CD4-positive, alpha-beta T cell treated with Interleukin-4 for 1 hour (primary cell): Measurements from ENCODE around the gene SLC39A1.
A peak's percentile ranks its signal among the peaks of the same experiment; 100 is the strongest.

Source experiments
- DNase-seq, 2 donors: peaks; one replicate each; pipeline ENCODE4 v3.0.0-alpha.2; 2020 to 2022

Gene SLC39A1

GRCh38 chr1:153946622-153947241 lies 16.6 kb downstream of the SLC39A1 start, which contains the start of gene DENND4B:
TSS of gene DENND4B (minus strand) at chr1:153946718. CDS start at chr1:153944374, 2,344 bp downstream.
- DNase-seq, result peak; percentile 78 to 80

DNA sequence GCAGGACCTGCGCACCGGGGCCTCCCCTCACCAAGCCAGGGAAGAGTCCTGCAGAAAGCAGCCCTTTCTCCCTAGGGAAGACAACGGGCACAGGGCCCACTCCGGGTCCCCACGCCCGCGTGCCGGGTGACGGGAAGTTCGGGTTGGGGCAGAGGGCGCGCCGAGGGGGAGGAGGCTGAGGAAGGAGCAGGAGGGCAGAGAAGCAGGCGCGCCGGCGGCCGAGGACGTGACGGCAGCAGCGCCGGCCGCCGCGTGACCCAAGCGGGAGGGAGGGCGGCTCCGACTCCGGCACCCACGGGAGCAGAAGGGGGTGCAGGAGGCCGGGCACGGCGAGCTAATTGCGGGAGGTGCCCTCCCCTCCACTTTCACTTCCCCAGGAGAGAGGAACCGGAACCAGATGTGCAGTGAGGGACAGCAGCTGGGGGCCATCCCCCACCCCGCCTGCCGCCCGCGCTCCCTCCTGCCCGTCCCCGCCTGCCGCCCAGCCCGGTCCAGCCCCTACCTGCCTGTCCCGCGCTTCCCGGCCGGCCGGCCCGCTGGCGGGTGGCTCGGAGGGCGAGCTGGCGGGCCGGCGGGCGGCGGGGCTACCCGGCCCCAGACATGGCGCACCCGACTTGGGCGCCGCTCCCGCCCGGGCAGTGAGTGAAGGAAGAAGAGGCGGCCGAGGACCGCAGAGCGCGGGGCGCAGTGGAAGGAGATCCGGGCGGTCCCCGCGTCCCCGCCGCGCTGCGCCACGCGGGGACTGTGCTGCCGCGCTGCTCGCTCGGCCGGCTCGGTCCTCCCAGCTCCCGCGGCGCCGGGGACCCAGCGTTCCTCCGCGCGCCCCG lies 17.3 kb downstream of the SLC39A1 start:
- DNase-seq, result peak; percentile 84 to 93

DNA sequence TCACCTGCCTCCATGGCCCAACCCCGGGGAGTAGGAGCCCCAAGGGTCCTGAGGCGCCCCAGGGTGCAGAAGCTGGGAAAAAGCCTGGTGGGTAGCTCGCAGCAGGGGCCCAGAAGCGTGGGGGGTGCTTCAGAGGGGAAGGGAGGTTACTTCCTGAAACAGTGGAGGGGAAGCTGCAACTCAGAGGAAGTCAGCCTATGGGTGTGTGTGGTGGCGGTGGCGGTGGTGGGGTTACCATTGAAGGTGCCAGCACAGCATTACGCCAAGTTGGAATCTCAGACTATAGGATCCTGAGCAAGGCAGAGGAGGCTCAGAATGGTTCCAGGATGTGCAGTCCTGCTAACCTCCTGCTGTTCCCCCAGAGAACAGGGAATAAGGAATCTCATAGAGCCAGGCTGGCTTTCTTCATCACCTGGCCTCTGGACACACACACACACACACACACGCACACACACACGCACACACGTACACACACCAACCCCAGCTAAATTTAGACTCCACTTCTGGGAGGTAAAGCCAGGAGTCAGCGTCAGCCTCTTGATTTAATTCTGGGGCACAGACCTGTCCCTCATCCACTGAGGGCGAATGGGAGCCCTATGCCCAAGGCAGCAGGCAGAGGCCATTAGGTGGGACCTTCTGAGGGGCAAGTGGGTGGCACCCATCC lies 18.1 kb downstream of the SLC39A1 start:
- peak; percentile 88 for DNase-seq

DNA sequence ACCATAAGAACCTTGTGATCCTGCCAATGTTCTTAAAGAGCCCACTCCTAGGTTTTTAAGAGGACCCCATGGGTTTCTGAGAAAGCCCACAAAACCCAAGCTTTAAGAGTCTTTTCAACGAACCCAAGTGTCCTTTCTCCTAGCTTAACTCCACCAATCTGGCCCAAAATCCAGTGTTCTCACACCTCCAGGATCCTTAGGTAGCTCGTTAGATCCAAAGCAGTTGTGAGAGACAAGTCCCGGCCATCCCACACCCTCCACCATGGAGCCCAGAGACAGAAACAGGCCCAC lies 18.6 kb downstream of the SLC39A1 start:
- no peak for DNase-seq

GRCh38 chr1:153944005-153944826 lies 19.1 kb downstream of the SLC39A1 start:
- peak; percentile 29 to 52 for DNase-seq

DNA sequence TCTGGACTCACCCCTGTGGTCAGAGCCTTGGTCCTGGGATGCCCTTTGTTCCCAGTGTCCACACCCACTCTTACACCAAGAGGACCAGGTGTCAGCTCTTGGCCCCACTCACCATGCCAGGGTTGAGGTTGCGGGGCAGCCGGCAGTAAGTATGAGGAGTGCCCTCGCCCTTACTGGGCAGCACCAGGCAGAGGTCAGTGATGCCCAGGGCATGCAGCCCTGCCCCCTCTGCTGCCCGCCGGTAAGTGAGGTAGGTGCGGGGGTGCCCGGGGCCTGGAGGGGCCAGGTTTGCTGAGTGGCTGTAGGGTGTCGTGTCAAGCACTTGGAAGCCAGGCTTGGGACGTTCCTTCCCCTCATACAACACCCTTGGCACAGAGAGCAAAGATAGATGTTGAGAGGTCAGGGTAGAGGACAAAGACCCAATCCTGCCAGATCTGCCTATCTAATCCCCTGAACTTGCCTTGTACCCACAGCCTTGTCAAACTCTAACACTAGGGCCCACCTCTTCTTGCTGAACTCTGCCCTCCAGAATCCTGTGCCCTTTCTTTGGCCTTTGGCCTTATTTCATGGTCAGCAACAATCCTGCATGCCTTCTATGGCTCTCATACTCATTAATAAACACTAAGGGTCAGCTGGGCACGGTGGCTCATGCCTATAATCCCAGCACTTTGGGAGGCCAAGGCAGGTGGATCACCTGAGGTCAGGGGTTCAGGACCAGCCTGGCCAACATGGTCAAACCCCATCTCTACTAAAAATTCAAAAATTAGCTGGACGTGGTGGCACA lies 20.4 kb downstream of the SLC39A1 start:
- DNase-seq, result no peak

DNA sequence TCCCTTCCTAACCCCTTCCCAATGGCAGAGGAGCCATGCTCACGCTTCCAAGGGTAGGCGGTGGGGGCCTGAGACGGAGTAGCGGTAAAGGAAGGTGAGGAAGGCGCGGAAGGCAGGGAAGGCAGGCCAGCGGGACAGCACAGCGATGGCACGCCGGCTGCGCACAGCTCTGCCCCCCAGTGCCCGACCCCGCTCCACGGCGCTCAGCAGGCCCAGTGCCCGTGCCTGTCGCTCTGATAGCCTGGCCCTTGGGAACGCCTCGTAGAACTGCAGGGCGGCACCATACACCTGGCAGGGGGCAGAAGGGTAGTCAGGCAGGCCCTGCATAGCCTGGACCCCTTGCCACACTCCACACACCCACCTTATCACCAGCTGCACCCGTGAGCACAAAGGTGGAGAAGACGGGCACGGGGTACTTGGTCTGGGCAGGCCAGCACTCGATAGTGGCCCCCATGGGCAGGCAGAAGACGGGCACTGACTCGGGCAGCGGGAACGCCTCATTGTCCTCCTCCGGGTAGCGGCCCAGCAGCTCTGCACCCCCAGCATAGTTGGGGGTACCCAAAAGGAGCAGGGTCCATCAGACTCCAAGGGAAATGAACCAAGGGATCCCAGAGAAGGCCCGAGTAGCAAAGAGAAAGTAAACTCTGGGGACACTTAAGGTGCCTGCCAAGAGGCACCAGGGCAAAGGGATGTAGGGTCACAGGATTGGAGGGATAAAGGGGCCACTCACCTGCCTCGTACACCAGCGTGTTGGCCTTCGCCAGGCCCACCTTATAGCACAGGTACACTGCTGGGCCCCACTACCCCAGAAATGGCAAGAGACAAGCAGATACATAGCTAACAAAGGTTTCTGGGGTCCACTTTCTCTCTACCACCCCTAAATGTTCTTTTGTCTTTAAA lies 21.3 kb downstream of the SLC39A1 start:
- no peak for DNase-seq

GRCh38 chr1:153940756-153941155 lies 22.6 kb downstream of the SLC39A1 start:
- no peak for DNase-seq

DNA sequence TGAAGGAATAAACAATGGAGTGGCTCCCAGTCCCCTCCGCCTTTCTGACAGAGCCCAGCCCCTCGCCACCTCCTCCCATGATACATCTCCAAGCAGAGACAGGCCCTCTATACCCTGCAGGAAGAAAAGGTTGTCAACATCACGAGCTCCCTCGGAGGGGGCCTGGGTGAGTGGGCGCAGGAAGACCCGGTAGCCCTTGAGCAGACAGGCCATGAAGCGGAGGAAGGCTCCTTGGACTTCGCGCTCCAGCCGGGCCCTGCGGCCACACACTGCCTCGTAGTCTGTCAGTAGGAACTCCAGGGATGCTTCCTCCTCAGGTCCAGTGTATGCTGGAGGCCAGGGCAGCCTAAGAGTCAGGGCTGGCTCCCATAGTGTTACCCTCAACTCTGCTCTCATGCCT lies 23.9 kb downstream of the SLC39A1 start:
- DNase-seq, result no peak

DNA sequence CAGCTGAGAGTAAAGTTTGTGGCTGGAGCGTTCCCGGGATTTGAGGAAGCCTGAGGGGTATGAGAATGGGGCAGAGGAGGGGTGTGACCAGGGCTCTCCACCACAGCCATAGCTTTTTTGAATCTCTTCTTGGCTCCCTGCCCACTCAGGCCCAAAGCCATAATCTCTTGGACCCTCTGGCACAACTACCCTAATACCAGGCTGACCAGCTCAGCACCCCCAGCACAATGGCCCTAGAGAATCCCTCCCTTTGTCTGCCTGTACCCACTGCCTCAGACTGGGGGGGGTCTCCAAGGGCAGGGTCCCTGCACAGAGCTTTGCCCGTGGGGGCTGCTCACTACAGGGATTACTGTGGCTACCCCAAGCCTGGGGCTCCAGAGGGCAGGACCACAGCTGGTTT lies 24.3 kb downstream of the SLC39A1 start:
- no peak for DNase-seq

GRCh38 chr1:153937331-153937730 lies 26.0 kb downstream of the SLC39A1 start:
- DNase-seq, result no peak

DNA sequence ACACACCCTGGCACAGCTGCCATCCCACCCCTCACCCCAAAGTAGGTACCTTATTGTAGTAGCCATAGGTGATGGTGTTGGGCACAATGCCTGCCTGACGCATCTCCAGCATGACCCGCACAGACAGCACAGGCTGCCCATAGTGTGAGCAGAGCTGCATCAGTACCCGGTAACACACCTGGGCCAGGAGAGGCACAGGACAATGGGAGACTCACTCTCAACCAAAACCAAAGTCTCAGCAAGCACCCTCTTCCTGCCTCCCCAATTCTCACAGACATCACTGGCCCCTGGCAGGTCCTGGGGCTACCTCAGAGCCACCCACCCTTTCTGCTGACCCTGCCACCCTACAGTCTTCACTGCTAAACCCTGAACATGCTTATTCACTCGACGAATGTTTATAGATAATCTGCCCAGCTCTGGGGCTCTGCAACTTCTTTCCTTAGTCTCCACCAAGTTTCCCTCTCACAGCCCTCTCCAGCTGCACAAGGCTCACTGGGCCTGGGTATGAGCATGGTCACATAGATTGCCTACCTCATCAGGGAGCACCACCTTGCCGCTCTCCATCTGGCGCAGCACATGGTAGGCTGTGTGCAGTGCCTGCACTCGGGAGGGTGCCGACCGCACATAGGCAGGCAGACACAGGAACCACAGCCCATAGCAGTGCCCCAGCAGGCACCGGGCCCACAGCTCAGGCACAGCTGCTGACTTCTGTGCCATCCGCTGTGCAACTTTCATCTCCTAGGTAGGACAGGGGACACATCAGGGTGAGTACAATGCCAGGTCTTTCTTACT lies 27.1 kb downstream of the SLC39A1 start:
- no peak for DNase-seq

DNA sequence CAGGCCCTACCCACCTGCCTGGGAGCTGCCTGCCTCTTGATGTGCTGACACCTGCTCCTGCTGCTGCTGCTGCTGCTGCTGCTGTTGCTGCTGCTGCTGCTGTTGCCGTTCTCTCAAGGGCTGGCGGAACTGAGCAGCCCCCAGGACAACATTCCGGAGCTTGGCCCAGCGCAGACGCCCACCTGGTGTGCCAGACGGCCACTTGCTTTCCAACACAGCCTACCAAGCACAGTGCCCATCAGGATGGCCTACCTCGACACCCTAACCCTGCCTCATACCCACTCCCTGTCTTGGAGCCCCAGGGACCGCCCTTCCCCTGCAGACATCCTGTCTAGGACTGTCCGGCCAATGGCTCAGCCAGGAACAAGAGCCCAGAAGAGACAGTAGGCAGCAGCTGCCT lies 28.6 kb downstream of the SLC39A1 start:
- DNase-seq, result no peak

DNA sequence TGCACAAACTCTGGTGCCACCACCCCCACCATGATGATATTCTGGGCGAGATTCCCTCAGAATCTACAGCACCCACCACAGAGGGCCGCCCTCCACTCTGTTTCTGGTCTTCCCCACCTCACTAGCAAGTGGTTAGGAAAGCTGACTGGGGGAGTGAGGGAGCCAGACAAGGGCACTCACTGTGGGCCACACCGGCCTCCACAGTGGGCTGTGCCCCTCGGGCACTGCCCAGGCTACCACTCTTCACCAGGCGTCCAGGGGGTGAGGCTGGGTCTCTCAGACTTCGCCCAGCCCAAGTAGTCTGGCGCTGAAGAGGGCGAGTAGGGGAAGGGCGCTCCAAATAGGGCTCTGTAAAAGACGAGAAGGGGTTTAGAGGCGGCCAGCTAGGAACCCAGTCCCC lies 29.4 kb downstream of the SLC39A1 start:
- no peak for DNase-seq

DNA sequence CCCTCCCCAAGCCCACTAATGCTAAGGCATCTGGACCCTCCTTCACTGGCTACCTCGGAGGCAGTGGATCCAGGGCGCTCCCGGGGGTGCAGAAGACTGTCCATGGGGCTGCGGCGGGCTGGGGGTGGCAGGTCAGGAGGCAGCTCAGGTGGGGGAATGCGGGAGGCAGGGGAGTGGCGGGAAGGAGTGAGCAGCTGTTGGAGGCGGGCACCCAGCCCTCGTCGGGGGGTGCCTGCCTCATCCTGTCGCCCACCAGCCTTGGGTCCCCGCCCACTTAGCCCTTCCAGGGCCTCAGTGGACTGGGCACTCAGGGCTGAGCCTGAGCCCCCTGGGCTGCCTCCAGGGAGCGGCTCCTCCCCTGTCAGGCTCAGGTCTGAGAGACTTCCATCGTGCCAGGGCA lies 29.9 kb downstream of the SLC39A1 start:
- no peak for DNase-seq

DNA sequence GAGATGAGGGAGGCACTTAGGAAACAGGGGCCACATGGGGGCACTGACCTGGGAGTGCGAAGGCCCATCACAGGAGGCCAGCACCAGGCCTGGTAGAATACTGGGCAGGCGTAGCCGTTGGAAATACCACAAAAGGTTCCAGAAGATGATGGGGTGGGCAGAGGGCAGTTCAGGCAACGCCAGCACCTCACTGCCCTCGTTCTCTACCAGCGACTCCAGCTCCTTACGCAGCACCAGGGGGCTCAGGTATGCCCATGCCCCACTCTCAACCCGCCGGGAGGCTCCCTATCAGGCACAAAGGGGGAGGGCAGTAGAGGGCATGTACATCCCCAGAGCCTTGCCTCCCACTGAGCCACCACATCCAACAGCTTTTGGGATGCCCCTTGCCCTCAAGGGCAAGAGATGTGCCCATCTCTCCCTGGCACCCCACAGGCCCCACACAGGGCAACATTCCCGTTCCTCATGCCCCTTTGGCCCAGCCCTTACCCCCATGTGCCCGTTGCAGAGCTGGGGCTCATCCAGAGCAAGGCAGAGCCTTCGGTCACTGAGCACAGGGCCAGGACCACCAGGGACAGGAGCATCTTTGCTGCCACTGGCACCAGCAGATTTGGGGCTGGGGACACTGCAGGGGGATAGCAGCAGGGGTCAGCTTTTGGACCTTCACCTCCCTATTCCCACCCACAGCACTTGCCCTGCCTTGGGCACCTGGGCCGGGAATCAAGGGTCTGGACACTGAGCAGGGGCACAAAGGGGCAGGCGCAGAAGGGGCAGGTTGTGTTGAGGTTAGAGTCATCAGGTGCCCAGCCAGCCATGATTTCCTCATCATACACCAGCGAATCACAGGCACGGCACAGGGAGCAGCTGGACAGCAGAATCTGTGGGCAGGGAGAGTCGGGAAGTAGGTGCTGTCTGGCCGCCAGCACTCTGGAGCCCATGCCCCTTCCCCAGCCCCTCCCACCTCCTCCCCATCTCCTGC lies 30.9 kb downstream of the SLC39A1 start:
- no peak for DNase-seq

DNA sequence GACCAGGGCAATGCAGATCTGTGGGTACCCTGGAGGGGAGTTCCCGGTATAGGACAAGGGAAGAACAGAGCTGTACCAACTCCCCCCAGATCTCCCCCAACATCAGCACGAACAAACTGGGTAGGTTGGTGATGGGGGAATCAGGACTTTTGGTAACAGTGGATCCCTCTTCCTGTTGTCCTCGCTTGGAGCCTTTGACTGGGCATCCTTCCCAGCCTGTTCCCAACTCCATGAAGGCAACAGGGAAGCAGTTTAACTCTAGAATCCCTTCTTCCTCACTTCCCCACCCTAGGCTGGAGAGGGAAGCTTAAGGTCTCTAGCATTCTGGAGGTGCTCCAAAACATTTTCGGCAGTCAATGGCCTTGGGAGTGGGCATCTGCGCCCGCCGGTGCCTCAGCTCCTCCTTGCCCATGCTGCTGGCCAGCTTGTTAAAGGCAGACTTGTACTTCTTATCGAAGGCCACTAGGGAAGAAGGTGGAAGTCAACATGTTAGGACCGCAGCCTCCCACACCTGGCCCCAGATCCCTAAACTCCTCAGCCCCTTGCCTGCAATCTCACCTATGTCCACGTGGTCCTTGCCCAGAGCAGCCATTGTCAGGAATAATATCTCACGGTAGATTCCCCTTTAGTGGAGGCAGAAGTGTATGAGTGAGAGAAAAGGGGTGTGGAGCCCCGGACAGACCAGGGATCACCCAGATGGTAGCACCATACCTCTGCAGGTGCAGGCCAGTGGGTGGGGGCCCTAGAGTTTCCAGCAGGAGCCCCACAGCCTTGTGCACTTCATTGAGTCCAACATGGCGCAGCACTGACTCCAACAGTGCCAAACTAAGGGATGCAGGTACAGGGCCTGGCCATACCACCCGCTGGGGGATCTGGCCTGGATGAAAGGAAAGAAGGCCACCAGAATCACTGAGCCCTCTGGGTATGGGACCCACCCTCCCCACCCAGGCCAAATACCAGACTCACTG lies 33.1 kb downstream of the SLC39A1 start:
- no peak for DNase-seq

DNA sequence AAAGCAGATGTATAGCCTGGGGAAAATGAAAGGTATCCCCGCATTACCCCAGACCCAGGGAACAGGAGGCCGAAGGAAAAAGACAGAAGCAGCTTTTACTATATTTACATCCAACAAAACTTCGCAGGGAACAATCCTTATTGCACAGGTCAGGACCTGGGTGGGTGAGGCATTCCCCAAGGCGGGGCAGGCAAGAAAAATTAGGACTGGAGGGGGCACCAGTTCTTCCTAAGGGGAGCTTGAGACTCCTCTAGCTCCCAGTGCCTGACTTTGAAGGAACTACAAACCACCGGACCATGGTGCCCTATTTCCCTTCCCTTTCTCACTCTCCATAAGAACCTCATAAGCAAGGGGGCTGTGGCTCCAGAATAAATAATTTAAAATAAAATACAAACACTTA lies 33.9 kb downstream of the SLC39A1 start:
- no peak for DNase-seq
